ENCODE measurements around the gene PLEKHG4.

PLEKHG4 gene

GRCh38 chr16:67264866-67265265 lies 14.5 kb upstream of the PLEKHG4 start:
- DNase-seq (ENCODE audit: extremely low read depth, low read depth): no peak
- TF ChIP-seq, protein P1, sequence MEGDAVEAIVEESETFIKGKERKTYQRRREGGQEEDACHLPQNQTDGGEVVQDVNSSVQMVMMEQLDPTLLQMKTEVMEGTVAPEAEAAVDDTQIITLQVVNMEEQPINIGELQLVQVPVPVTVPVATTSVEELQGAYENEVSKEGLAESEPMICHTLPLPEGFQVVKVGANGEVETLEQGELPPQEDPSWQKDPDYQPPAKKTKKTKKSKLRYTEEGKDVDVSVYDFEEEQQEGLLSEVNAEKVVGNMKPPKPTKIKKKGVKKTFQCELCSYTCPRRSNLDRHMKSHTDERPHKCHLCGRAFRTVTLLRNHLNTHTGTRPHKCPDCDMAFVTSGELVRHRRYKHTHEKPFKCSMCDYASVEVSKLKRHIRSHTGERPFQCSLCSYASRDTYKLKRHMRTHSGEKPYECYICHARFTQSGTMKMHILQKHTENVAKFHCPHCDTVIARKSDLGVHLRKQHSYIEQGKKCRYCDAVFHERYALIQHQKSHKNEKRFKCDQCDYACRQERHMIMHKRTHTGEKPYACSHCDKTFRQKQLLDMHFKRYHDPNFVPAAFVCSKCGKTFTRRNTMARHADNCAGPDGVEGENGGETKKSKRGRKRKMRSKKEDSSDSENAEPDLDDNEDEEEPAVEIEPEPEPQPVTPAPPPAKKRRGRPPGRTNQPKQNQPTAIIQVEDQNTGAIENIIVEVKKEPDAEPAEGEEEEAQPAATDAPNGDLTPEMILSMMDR (IDR thresholded peaks at IDR 0.05; ENCODE audit: low read depth, low read length, missing control alignments): no peak
- no peak overlapping the region for H3K4me3 ChIP-seq (replicated peaks; ENCODE audit: low read depth, low read length)

- TF ChIP-seq, protein P1 (IDR thresholded peaks at IDR 0.05; ENCODE audit: low read depth, low read length, missing control alignments): no peak
- no peak for DNase-seq (ENCODE audit: extremely low read depth, low read depth)
- no peak overlapping the region for H3K4me3 ChIP-seq (replicated peaks; ENCODE audit: low read depth, low read length)
Observed at GRCh38 chr16:67265834-67266233, 13.5 kb upstream of the PLEKHG4 start.

GRCh38 chr16:67268136-67268579 lies 11.2 kb upstream of the PLEKHG4 start:
- H3K4me3 ChIP-seq (replicated peaks; ENCODE audit: low read depth, low read length): no peak overlapping the region
- DNase-seq (ENCODE audit: extremely low read depth, low read depth): peak; percentile 29
- TF ChIP-seq, protein P1 (IDR thresholded peaks at IDR 0.05; ENCODE audit: low read depth, low read length, missing control alignments): no peak

- no peak for DNase-seq (ENCODE audit: extremely low read depth, low read depth)
- no peak overlapping the region for H3K4me3 ChIP-seq (replicated peaks; ENCODE audit: low read depth, low read length)
Observed at GRCh38 chr16:67269766-67270165, 9.6 kb upstream of the PLEKHG4 start.

GRCh38 chr16:67270931-67271338 lies 8.4 kb upstream of the PLEKHG4 start:
- TF ChIP-seq, protein P1 (IDR thresholded peaks at IDR 0.05; ENCODE audit: low read depth, low read length, missing control alignments): no peak
- H3K4me3 ChIP-seq (replicated peaks; ENCODE audit: low read depth, low read length): no peak overlapping the region
- no peak for DNase-seq (ENCODE audit: extremely low read depth, low read depth)

More at GRCh38 chr16:67269766-67270165, 9.6 kb upstream of the PLEKHG4 start:
- TF ChIP-seq, protein P1 (IDR thresholded peaks at IDR 0.05; ENCODE audit: low read depth, low read length, missing control alignments): no peak

DNA sequence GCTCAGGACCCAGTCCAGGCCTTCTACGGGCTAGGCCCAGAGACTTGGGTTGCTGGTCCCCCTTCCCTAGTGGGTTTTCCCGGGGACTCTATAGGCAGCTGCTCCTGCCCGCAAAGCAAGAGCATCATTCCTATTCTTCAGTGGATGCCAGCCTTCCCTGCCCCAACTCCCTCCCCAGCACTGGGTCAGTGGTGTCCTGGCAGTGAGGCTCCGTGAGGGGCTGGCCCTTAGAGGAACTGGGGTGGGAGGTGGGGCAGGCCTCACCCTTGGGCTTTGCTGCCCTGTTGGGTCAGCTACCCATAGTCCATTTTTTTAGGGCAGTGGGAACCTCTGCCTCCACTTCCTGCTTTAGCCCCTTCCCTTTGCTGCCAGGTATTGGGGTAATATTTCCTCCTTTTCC lies 7.9 kb upstream of the PLEKHG4 start:
- TF ChIP-seq, protein P1 (IDR thresholded peaks at IDR 0.05; ENCODE audit: low read depth, low read length, missing control alignments): no peak
- no peak overlapping the region for H3K4me3 ChIP-seq (replicated peaks; ENCODE audit: low read depth, low read length)
- no peak for DNase-seq (ENCODE audit: extremely low read depth, low read depth)

DNA sequence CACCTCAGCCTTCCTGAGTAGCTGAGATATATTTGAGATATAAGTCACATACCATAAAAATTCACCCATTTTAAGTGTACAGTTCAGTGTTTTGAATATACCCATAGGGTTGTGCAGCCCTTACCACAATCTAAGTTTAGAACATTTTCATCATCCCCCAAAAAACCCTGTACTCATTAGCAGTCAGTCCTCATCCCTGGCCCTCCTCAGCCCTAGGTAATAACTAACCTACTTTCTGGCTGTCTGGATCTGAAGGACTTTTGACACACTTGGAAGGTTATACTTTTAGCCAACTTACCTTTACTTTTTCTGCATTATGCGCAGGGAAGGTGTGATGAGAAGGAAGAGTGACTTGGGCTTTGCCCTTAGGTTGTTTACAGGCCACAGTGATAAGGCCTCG lies 4.0 kb upstream of the PLEKHG4 start:
- H3K4me3 ChIP-seq (replicated peaks; ENCODE audit: low read depth, low read length): no peak overlapping the region
- TF ChIP-seq, protein P1 (IDR thresholded peaks at IDR 0.05; ENCODE audit: low read depth, low read length, missing control alignments): no peak
- DNase-seq (ENCODE audit: extremely low read depth, low read depth): no peak

Data from HFF-Myc (cell line).